HEK293 (cell line): Measurements from ENCODE around the gene INCA1.

Experiments used
- CTCF ChIA-PET: fragments of 350-600 bp; formaldehyde crosslinking; extraction: SDS; loops from one replicate; lab custom pipeline; 2021; ENCODE audit warnings: antibody characterized with exemption; lab: Yijun Ruan, JAX
- POLR2A ChIA-PET: fragments of 300-600 bp; formaldehyde crosslinking; extraction: SDS; loops from one replicate; lab custom pipeline; 2020; ENCODE audit warnings: antibody characterized with exemption, inconsistent platforms; lab: Yijun Ruan, JAX
- H3K27ac ChIP-seq: fragments of 200-500 bp; sonication (Bioruptor generic); 2 replicates; pipeline ENCODE4 v1.5.1; 2014; ENCODE audit warnings: low read depth, low read length, control low read depth, inconsistent platforms; ENCODE audit errors: extremely low read depth
- H3K36me3 ChIP-seq, 2 experiments: fragments of 200-500 bp in 1 of 2; sonication (Bioruptor generic) in 1 of 2; 1 replicate in 1 of 2; 2 replicates in 1 of 2; pipeline ENCODE4 v1.5.1; 2014 to 2017; ENCODE audit warnings: inconsistent platforms in 2 of 2, low read length in 2 of 2; ENCODE audit not compliant: control insufficient read depth in 2 of 2, insufficient read depth in 1 of 2
- H3K4me1 ChIP-seq: fragments of 200-500 bp; sonication (Bioruptor generic); 2 replicates; pipeline ENCODE4 v1.5.1; 2014; ENCODE audit warnings: mild to moderate bottlenecking, low read length, inconsistent platforms; ENCODE audit not compliant: control insufficient read depth, insufficient read depth
- H3K4me3 ChIP-seq: 2 replicates; pipeline ENCODE4 v1.5.1; 2011; ENCODE audit warnings: low read depth, mild to moderate bottlenecking, control low read depth, low read length, moderate library complexity
- H3K9me3 ChIP-seq: fragments of 200-500 bp; sonication (Bioruptor generic); 2 replicates; pipeline ENCODE4 v1.5.1; 2014; ENCODE audit warnings: low read depth, low read length, inconsistent platforms; ENCODE audit not compliant: control insufficient read depth, insufficient read depth
- ELK4 ChIP-seq: IDR thresholded peaks from 2 replicates; pipeline ENCODE4 v1.6.1; 2011; ENCODE audit warnings: mild to moderate bottlenecking, low read depth, low read length, borderline replicate concordance
- GLI4 ChIP-seq: fragments of 450-650 bp; formaldehyde crosslinking; IDR thresholded peaks from 2 replicates; pipeline ENCODE4 v1.5.1; 2016; ENCODE audit warnings: missing biosample characterization, missing genetic modification characterization
- HIC1 ChIP-seq: fragments of 450-650 bp; formaldehyde crosslinking; IDR thresholded peaks from 2 replicates; pipeline ENCODE4 v1.5.1; 2016; ENCODE audit warnings: missing biosample characterization, missing genetic modification characterization
- KLF10 ChIP-seq: fragments of 450-650 bp; IDR thresholded peaks from 2 replicates; pipeline ENCODE4 v1.5.1; 2018; ENCODE audit warnings: missing biosample characterization, mild to moderate bottlenecking, missing genetic modification characterization
- MYNN ChIP-seq: fragments of 450-650 bp; formaldehyde crosslinking; IDR thresholded peaks from 2 replicates; pipeline ENCODE4 v1.5.1; 2016; ENCODE audit warnings: missing biosample characterization, missing genetic modification characterization, borderline replicate concordance
- OSR2 ChIP-seq: fragments of 450-650 bp; formaldehyde crosslinking; IDR thresholded peaks from 2 replicates; pipeline ENCODE4 v1.5.1; 2016; ENCODE audit warnings: missing biosample characterization, missing genetic modification characterization
- SP3 ChIP-seq: fragments of 450-650 bp; formaldehyde crosslinking; IDR thresholded peaks from 2 replicates; pipeline ENCODE4 v1.5.1; 2016; ENCODE audit warnings: missing biosample characterization, missing genetic modification characterization
- SP7 ChIP-seq: fragments of 450-650 bp; formaldehyde crosslinking; IDR thresholded peaks from 2 replicates; pipeline ENCODE4 v1.5.1; 2016; ENCODE audit warnings: missing biosample characterization, missing genetic modification characterization
- TRIM28 ChIP-seq: IDR thresholded peaks from 2 replicates; pipeline ENCODE4 v1.6.1; 2011; ENCODE audit warnings: low read length, control low read depth, borderline replicate concordance
- ZBTB17 ChIP-seq: fragments of 450-650 bp; formaldehyde crosslinking; IDR thresholded peaks from 2 replicates; pipeline ENCODE4 v1.5.1; 2016; ENCODE audit warnings: missing biosample characterization, missing genetic modification characterization
- ZBTB20 ChIP-seq: fragments of 450-650 bp; formaldehyde crosslinking; IDR thresholded peaks from 2 replicates; pipeline ENCODE4 v1.5.1; 2016; ENCODE audit warnings: missing biosample characterization, missing genetic modification characterization
- ZFP69B ChIP-seq: fragments of 450-650 bp; formaldehyde crosslinking; IDR thresholded peaks from 2 replicates; pipeline ENCODE4 v1.5.1; 2016; ENCODE audit warnings: missing biosample characterization, missing genetic modification characterization
- ZNF121 ChIP-seq: fragments of 450-650 bp; formaldehyde crosslinking; IDR thresholded peaks from 2 replicates; pipeline ENCODE4 v1.5.1; 2016; ENCODE audit warnings: missing biosample characterization, missing genetic modification characterization
- ZNF146 ChIP-seq: fragments of 450-650 bp; formaldehyde crosslinking; IDR thresholded peaks from 2 replicates; pipeline ENCODE4 v1.5.1; 2016; ENCODE audit warnings: missing biosample characterization, missing genetic modification characterization
- ZNF202 ChIP-seq: fragments of 450-650 bp; formaldehyde crosslinking; IDR thresholded peaks from 2 replicates; pipeline ENCODE4 v1.5.1; 2016; ENCODE audit warnings: missing biosample characterization, missing genetic modification characterization, borderline replicate concordance
- ZNF248 ChIP-seq: fragments of 450-650 bp; formaldehyde crosslinking; IDR thresholded peaks from 2 replicates; pipeline ENCODE4 v1.5.1; 2017; ENCODE audit warnings: missing biosample characterization, missing genetic modification characterization
- ZNF26 ChIP-seq: fragments of 450-650 bp; formaldehyde crosslinking; IDR thresholded peaks from 2 replicates; pipeline ENCODE4 v1.5.1; 2016; ENCODE audit warnings: missing biosample characterization, missing genetic modification characterization
- ZNF280C ChIP-seq: fragments of 450-650 bp; formaldehyde crosslinking; IDR thresholded peaks from 2 replicates; pipeline ENCODE4 v1.5.1; 2016; ENCODE audit warnings: missing biosample characterization, missing genetic modification characterization
- ZNF302 ChIP-seq: fragments of 450-650 bp; formaldehyde crosslinking; IDR thresholded peaks from 2 replicates; pipeline ENCODE4 v1.5.1; 2016; ENCODE audit warnings: missing biosample characterization, missing genetic modification characterization, low read depth
- ZNF324 ChIP-seq: fragments of 450-650 bp; formaldehyde crosslinking; IDR thresholded peaks from 2 replicates; pipeline ENCODE4 v1.5.1; 2016; ENCODE audit warnings: missing biosample characterization, missing genetic modification characterization
- ZNF521 ChIP-seq: fragments of 450-650 bp; formaldehyde crosslinking; IDR thresholded peaks from 2 replicates; pipeline ENCODE4 v1.5.1; 2017; ENCODE audit warnings: missing biosample characterization, mild to moderate bottlenecking, missing genetic modification characterization
- ZNF549 ChIP-seq: fragments of 450-650 bp; IDR thresholded peaks from 2 replicates; pipeline ENCODE4 v1.5.1; 2018; ENCODE audit warnings: missing biosample characterization, missing genetic modification characterization, mild to moderate bottlenecking, inconsistent platforms, moderate library complexity
- ZNF561 ChIP-seq: fragments of 450-650 bp; IDR thresholded peaks from 2 replicates; pipeline ENCODE4 v1.5.1; 2018; ENCODE audit warnings: missing biosample characterization, missing genetic modification characterization, borderline replicate concordance
- ZNF585B ChIP-seq: fragments of 450-650 bp; formaldehyde crosslinking; IDR thresholded peaks from 2 replicates; pipeline ENCODE4 v1.5.1; 2016; ENCODE audit warnings: missing biosample characterization, missing genetic modification characterization
- ZNF600 ChIP-seq: fragments of 450-650 bp; formaldehyde crosslinking; IDR thresholded peaks from 2 replicates; pipeline ENCODE4 v1.5.1; 2016; ENCODE audit warnings: missing biosample characterization, missing genetic modification characterization
- ZNF624 ChIP-seq: fragments of 450-650 bp; formaldehyde crosslinking; IDR thresholded peaks from 2 replicates; pipeline ENCODE4 v1.5.1; 2017; ENCODE audit warnings: missing biosample characterization, missing genetic modification characterization
- ZNF658 ChIP-seq: fragments of 450-650 bp; formaldehyde crosslinking; IDR thresholded peaks from 2 replicates; pipeline ENCODE4; 2016; ENCODE audit warnings: missing biosample characterization, missing genetic modification characterization
- ZNF677 ChIP-seq: fragments of 450-650 bp; IDR thresholded peaks from 2 replicates; pipeline ENCODE4 v1.5.0; 2018; ENCODE audit warnings: missing biosample characterization, mild to moderate bottlenecking, missing genetic modification characterization, moderate library complexity
- ZNF76 ChIP-seq: fragments of 450-650 bp; formaldehyde crosslinking; IDR thresholded peaks from 2 replicates; pipeline ENCODE4; 2016; ENCODE audit warnings: low read depth, missing biosample characterization, missing genetic modification characterization, borderline replicate concordance
- ZNF792 ChIP-seq: fragments of 450-650 bp; formaldehyde crosslinking; IDR thresholded peaks from 2 replicates; pipeline ENCODE4 v1.5.1; 2016; ENCODE audit warnings: missing biosample characterization, missing genetic modification characterization
- ZNF843 ChIP-seq: fragments of 450-650 bp; formaldehyde crosslinking; IDR thresholded peaks from 2 replicates; pipeline ENCODE4 v1.5.1; 2016; ENCODE audit warnings: missing biosample characterization, missing genetic modification characterization

INCA1 gene

GRCh38 chr17:4950075-4950745 lies 47.1 kb downstream of the INCA1 start:
- Histone ChIP-seq H3K36me3 (peaks cover 6 to 21% of the 10 kb centered on the region in 2 experiments; a peak in 2 of 3 replicates), H3K4me1 (peaks cover 21% of the 10 kb centered on the region), H3K27ac (peak overlapping the region; percentile 99), H3K4me3 (peak overlapping the region; percentile 29), H3K9me3 (no peaks in the 10 kb centered on the region)
- POLR2A ChIA-PET = interaction anchor here (1.0 to 17.9 kb wide), 5 partner anchors 9 to 48 kb away, joined by 3 to 358 read pairs (median 5); partner anchors contain the start of genes INCA1, KIF1C, RNF167 and SLC25A11
- CTCF ChIA-PET = interaction anchor here (0.9 to 1.5 kb wide), 3 partner anchors 10 to 41 kb away, joined by 3 to 4 read pairs (median 3); partner anchors contain the start of genes RNF167 and SLC25A11
- TF ChIP-seq GLI4 (tag by site-specific recombination) (no peak), KLF10 (tag by site-specific recombination) (no peak), ZNF324 (tag by site-specific recombination) (peak; percentile 40; the same call in 1 of the 2 replicates), ZNF624 (no peak), ZNF202 (tag by site-specific recombination) (no peak), ELK4 (no peak), ZBTB20 (tag by site-specific recombination) (no peak), SP7 (tag by site-specific recombination) (no peak; the same call in 1 of the 2 replicates), ZNF146 (tag by site-specific recombination) (no peak), HIC1 (tag by site-specific recombination) (no peak), ZNF600 (tag by site-specific recombination) (0 out of 2 replicates have a peak, but pooled peaks have one; percentile 34), ZNF280C (tag by site-specific recombination) (no peak), ZNF76 (0 out of 2 replicates have a peak, but pooled peaks have one; percentile 11), ZBTB17 (tag by site-specific recombination) (no peak), ZNF521 (tag by site-specific recombination) (no peak), ZNF843 (tag by site-specific recombination) (no peak), ZNF585B (tag by site-specific recombination) (no peak), OSR2 (no peak), ZFP69B (tag by site-specific recombination) (no peak), ZNF561 (tag by site-specific recombination) (peak; percentile 59; the same call in 1 of the 2 replicates), ZNF121 (tag by site-specific recombination) (no peak), ZNF658 (tag by site-specific recombination) (no peak), TRIM28 (no peak), ZNF549 (tag by site-specific recombination) (no peak), ZNF792 (no peak), ZNF677 (tag by site-specific recombination) (no peak), ZNF302 (tag by site-specific recombination) (no peak), ZNF248 (tag by site-specific recombination) (no peak), SP3 (tag by site-specific recombination) (0 out of 2 replicates have a peak, but pooled peaks have one; percentile 14), ZNF26 (no peak), MYNN (no peak)
